Stomach (tissue), 4 donors: ENCODE results near the gene RGMA.
"Not testable (repeated sequence)": the region's sequence is repeated elsewhere in the genome, so short reads cannot be mapped to it uniquely, and the experiment has no call there.

ENCODE experiments used
- EP300 ChIP-seq: sonication (generic); formaldehyde crosslinking; IDR thresholded peaks from one replicate; pipeline ENCODE4 v1.6.1; 2017; ENCODE audit warnings: antibody characterized with exemption
- POLR2A ChIP-seq, 4 donors: fragments of 450-650 bp; IDR thresholded peaks; one replicate each; pipeline ENCODE4 v1.6.1; 2016; ENCODE audit warnings: antibody characterized with exemption in 4 of 4, control low read depth in 2 of 4, mild to moderate bottlenecking in 1 of 4, moderate library complexity in 1 of 4
- POLR2AphosphoS5 ChIP-seq, 3 donors: sonication (generic); formaldehyde crosslinking; IDR thresholded peaks; one replicate each; pipeline ENCODE4 v1.6.1; 2016; ENCODE audit warnings: antibody characterized with exemption in 3 of 3
- TF ChIP-seq, protein P1 (sequence below), 7 experiments: fragments of 450-650 bp in 4 of 7; fragments of 200-600 bp in 3 of 7; sonication (generic) in 3 of 7; IDR thresholded peaks; one replicate each; pipeline ENCODE4 v1.5.1; 2016 to 2019; ENCODE audit warnings: antibody characterized with exemption in 7 of 7, control low read depth in 2 of 7, mild to moderate bottlenecking in 1 of 7

DNA sequence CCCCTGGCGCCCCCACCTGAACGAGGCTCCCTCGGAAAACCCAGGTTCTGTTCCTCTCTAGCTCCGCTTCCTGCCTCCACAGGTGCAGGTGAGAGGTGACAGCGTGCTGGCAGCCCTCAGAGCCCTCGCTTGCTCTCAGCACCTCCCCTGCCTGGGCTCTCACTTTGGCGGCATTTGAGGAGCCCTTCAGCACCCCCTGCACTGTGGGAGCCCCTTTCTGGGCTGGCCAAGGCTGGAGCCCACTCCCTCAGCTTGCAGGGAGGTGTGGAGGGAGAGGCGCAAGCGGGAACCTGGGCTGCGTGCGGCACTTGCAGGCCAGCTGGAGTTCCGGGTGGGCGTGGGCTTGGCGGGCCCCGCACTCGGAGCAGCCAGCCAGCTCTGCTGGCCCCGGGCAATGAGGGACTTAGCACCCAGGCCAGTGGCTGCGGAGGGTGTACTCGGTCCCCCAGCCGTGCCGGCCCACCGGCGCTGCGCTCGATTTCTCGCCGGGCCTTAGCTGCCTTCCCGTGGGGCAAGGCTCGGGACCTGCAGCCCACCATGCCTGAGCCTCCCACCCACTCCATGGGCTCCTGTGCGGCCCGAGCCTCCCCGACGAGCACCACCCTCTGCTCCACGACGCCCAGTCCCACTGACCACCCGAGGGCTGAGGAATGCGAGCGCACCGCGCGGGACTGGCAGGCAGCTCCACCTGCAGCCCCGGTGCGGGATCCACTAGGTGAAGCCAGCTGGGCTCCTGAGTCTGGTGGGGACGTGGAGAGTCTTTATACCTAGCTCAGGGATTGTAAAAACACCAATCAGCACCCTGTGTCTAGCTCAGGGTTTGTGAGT, 57.2 kb downstream of the RGMA start:
- TF ChIP-seq, protein P1, sequence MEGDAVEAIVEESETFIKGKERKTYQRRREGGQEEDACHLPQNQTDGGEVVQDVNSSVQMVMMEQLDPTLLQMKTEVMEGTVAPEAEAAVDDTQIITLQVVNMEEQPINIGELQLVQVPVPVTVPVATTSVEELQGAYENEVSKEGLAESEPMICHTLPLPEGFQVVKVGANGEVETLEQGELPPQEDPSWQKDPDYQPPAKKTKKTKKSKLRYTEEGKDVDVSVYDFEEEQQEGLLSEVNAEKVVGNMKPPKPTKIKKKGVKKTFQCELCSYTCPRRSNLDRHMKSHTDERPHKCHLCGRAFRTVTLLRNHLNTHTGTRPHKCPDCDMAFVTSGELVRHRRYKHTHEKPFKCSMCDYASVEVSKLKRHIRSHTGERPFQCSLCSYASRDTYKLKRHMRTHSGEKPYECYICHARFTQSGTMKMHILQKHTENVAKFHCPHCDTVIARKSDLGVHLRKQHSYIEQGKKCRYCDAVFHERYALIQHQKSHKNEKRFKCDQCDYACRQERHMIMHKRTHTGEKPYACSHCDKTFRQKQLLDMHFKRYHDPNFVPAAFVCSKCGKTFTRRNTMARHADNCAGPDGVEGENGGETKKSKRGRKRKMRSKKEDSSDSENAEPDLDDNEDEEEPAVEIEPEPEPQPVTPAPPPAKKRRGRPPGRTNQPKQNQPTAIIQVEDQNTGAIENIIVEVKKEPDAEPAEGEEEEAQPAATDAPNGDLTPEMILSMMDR (IDR thresholded peaks at IDR 0.05): not testable (repeated sequence)
- TF ChIP-seq EP300; POLR2A (IDR thresholded peaks at IDR 0.05); POLR2AphosphoS5 (IDR thresholded peaks at IDR 0.05): not testable (repeated sequence)
